Measurements from ENCODE around the gene CRADD. TPM values are rescaled to one million over a fixed set of nuclear protein-coding genes. Genes with fewer than 3 reads are reported as not detected.
A peak's percentile ranks its signal among the peaks of the same experiment; 100 is the strongest.
"Not testable (repeated sequence)": the region's sequence is repeated elsewhere in the genome, so short reads cannot be mapped to it uniquely, and the experiment has no call there.

The CRADD gene
- total RNA-seq, 1 donor from 2014 or later: 9.3 TPM

- DNase-seq (ENCODE audit: low read depth in 2 of 2): peak in 1 of 2 donors; percentile 44
Observed at GRCh38 chr12:93782853-93783252, 105.7 kb downstream of the CRADD start.

- peak; percentile 36 to 55 for DNase-seq (ENCODE audit: low read depth in 2 of 2)
Observed at GRCh38 chr12:93783832-93784231, 106.7 kb downstream of the CRADD start.

GRCh38 chr12:93784339-93785086 is 107.3 kb downstream of the CRADD start:
- DNase-seq (ENCODE audit: low read depth in 2 of 2): peak; percentile 39 to 95

- peak; percentile 78 to 98 for DNase-seq (ENCODE audit: low read depth in 2 of 2)
Observed at GRCh38 chr12:93785249-93786010, 108.3 kb downstream of the CRADD start.

- DNase-seq (ENCODE audit: low read depth in 2 of 2): peak in 1 of 2 donors; percentile 16
Observed at GRCh38 chr12:93786656-93787397, 109.7 kb downstream of the CRADD start.

GRCh38 chr12:93788853-93789252 is 111.7 kb downstream of the CRADD start:
- DNase-seq (ENCODE audit: low read depth in 2 of 2): no peak

GRCh38 chr12:93789767-93790166 is 112.6 kb downstream of the CRADD start:
- DNase-seq (ENCODE audit: low read depth in 2 of 2): no peak

- peak; percentile 75 to 94 for DNase-seq (ENCODE audit: low read depth in 2 of 2)
Observed at GRCh38 chr12:93790472-93791152, 113.4 kb downstream of the CRADD start.

GRCh38 chr12:93793007-93793406 is 115.8 kb downstream of the CRADD start:
- DNase-seq (ENCODE audit: low read depth in 2 of 2): no peak

- DNase-seq (ENCODE audit: low read depth in 2 of 2): no peak
Observed at GRCh38 chr12:93793983-93794382, 116.8 kb downstream of the CRADD start.

- no peak for DNase-seq (ENCODE audit: low read depth in 2 of 2)
Observed at GRCh38 chr12:93794738-93795137, 117.6 kb downstream of the CRADD start.

- no peak for DNase-seq (ENCODE audit: low read depth in 2 of 2)
Observed at GRCh38 chr12:93795352-93795751, 118.2 kb downstream of the CRADD start.

- DNase-seq (ENCODE audit: low read depth in 2 of 2): no peak
Observed at GRCh38 chr12:93796729-93797128, 119.6 kb downstream of the CRADD start.

GRCh38 chr12:93798279-93799151 is 121.3 kb downstream of the CRADD start:
- DNase-seq (ENCODE audit: low read depth in 2 of 2): no peak

GRCh38 chr12:93801666-93802065 is 124.5 kb downstream of the CRADD start:
- not testable (repeated sequence) for DNase-seq (ENCODE audit: low read depth in 2 of 2)

- no peak for DNase-seq (ENCODE audit: low read depth in 2 of 2)
Observed at GRCh38 chr12:93802293-93802692, 125.1 kb downstream of the CRADD start.

GRCh38 chr12:93802698-93803423 is 125.7 kb downstream of the CRADD start:
- peak in 1 of 2 donors; percentile 53 for DNase-seq (ENCODE audit: low read depth in 2 of 2)

- peak in 1 of 2 donors; percentile 53 for DNase-seq (ENCODE audit: low read depth in 2 of 2)
Observed at GRCh38 chr12:93803424-93803807, 126.2 kb downstream of the CRADD start.

- peak in 1 of 2 donors; percentile 84 for DNase-seq (ENCODE audit: low read depth in 2 of 2)
Observed at GRCh38 chr12:93804392-93805179, 127.4 kb downstream of the CRADD start.
